ENCODE measurements around the gene MTHFD2. TPM values are rescaled to one million over a fixed set of nuclear protein-coding genes. Genes with fewer than 3 reads are reported as not detected.
A peak's percentile ranks its signal among the peaks of the same experiment; 100 is the strongest.

MTHFD2 gene
- total RNA-seq, 4 donors from 2014 or later, result 19.1 to 55.4 (median 39.0) TPM

DNA sequence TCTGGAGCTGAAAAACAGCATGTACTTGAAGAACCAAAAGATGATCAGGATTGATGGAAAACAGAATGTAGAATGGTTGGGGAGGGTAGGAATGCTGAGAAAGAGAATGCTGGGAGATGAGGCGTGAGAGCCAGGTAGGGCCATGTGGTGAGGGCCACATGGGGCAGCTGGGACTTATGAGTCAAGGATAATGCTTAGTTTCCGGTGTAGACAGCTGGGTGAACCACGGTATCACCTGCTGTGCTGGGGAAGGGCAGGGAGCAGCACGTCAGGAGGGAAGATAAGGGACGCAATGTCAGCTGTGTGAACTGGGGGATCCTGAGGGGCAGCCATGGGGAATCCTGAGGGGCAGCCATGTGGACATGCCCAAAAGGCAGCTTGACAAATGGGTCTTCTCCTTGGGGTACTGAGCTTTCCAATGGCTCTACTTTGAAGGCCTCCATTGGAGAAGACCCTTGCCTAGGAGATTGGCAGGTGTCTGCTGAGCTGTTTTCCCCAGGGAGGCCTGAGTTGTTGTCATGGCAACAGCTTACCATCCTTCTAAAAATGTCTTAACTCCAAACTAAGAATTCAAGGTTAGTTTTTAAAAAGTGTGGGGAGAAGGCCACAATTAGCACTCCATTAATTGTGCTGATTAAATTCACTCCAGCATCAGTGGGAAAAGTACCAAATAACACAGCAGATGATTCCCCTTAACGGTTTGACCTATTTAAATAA lies 51.1 kb downstream of the MTHFD2 start:
- TF ChIP-seq POLR2A (IDR thresholded peaks at IDR 0.05), result no peak
- TF ChIP-seq, protein P1, sequence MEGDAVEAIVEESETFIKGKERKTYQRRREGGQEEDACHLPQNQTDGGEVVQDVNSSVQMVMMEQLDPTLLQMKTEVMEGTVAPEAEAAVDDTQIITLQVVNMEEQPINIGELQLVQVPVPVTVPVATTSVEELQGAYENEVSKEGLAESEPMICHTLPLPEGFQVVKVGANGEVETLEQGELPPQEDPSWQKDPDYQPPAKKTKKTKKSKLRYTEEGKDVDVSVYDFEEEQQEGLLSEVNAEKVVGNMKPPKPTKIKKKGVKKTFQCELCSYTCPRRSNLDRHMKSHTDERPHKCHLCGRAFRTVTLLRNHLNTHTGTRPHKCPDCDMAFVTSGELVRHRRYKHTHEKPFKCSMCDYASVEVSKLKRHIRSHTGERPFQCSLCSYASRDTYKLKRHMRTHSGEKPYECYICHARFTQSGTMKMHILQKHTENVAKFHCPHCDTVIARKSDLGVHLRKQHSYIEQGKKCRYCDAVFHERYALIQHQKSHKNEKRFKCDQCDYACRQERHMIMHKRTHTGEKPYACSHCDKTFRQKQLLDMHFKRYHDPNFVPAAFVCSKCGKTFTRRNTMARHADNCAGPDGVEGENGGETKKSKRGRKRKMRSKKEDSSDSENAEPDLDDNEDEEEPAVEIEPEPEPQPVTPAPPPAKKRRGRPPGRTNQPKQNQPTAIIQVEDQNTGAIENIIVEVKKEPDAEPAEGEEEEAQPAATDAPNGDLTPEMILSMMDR (IDR thresholded peaks at IDR 0.05), result no peak
- Histone ChIP-seq H3K27ac (no peak overlapping the region), H3K4me1 (no peaks in the 10 kb centered on the region), H3K9me3 (no peaks in the 10 kb centered on the region), H3K4me3 (no peak overlapping the region), H3K36me3 (no peaks in the 10 kb centered on the region), H3K27me3 (no peaks in the 10 kb centered on the region)
- intact Hi-C loops (cut with DNase I), result no loop called here
- no peak for DNase-seq
- WGBS, 2 donors, result 65 to 73% methylated on average over 6 of the region's 6 CpGs

DNA sequence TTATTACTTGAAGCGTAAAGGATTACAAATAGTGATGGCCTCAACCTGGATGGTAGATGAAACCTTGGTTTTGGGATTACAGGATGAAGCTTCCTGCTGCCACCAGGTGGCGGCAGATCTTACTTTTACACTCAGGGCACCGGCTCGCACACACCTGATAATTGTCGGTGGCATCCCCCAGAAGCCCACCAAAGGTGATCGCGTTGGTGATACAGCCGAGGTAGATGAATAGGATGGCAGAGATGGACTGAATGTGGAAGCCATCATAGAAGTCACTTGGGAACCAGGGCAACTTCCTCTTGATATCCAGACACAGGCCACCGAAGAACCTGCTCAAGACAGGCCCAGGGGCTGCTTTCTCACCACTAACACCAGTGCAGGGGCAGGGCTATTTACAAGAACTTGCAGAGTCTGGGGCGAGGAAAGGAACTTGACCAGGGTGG lies 51.8 kb downstream of the MTHFD2 start:
- DNase-seq, result no peak
- 32 to 40% methylated on average over 8 of the region's 10 CpGs for WGBS, 2 donors

DNA sequence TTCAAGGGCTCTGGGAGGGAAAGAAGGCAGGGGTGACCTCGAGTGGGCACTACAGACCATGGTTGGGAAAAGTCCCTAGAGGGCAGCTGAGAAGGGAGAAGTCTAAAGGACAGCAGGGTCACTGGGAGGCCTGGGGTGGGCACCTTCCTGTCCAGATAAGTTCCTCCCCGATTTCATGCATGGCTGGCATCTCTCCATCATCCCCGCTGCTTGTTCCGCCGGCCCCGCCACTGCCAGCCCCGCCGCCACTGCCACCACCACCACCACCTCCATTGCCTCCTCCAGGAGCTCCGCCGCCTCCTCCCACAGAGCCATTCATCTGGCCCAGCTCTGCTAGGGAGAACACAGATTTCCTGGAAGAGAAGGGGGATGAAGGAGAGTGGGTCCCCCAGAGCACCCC lies 53.6 kb downstream of the MTHFD2 start:
- no peaks in the 10 kb centered on the region for H3K27me3 ChIP-seq
- intact Hi-C loops (cut with DNase I), result no loop called here
- TF ChIP-seq, protein P1 (IDR thresholded peaks at IDR 0.05), result no peak
- no peak for TF ChIP-seq POLR2A (IDR thresholded peaks at IDR 0.05)
- no peak for DNase-seq
- H3K36me3 ChIP-seq, result no peaks in the 10 kb centered on the region
- no peak overlapping the region for H3K27ac ChIP-seq
- H3K4me3 ChIP-seq, result no peak overlapping the region
- no peaks in the 10 kb centered on the region for H3K9me3 ChIP-seq
- 82 to 90% methylated on average over 8 to 9 of the region's 10 CpGs for WGBS, 2 donors
- no peaks in the 10 kb centered on the region for H3K4me1 ChIP-seq

More for the DNA sequence above, 51.8 kb downstream of the MTHFD2 start:
- intact Hi-C loops (cut with DNase I), result no loop called here
- Histone ChIP-seq H3K4me3 (no peak overlapping the region), H3K36me3 (no peaks in the 10 kb centered on the region), H3K4me1 (no peaks in the 10 kb centered on the region), H3K9me3 (no peaks in the 10 kb centered on the region), H3K27me3 (no peaks in the 10 kb centered on the region), H3K27ac (no peak overlapping the region)
- TF ChIP-seq POLR2A (IDR thresholded peaks at IDR 0.05), result no peak
- TF ChIP-seq, protein P1 (IDR thresholded peaks at IDR 0.05), result peak; percentile 67 to 79 (median 72)

DNA sequence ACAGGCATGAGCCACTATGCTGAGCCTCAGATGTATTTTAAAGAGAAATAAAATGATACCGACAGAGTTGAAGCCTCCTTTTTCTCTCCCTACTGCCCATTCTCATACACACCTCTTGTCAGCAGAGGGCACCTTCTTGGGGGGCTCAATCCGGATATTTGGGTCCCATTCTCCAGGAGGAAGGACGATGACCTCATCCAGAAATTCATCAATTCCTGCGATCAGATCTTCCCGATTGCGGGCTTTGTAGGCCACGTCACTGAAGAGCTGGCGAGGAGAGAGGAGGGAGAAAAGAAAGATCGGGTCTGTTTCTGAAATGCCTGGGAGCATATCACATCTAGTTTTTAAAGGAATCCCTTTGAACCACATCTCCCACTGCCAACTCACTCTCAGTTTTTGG lies 54.4 kb downstream of the MTHFD2 start:
- H3K36me3 ChIP-seq, result no peaks in the 10 kb centered on the region
- WGBS, 2 donors, result 79 to 83% methylated on average over 9 of the region's 9 CpGs
- no peak for DNase-seq
- no peaks in the 10 kb centered on the region for H3K27me3 ChIP-seq
- no peak overlapping the region for H3K4me3 ChIP-seq
- intact Hi-C loops (cut with DNase I), result no loop called here
- no peaks in the 10 kb centered on the region for H3K9me3 ChIP-seq
- TF ChIP-seq, protein P1 (IDR thresholded peaks at IDR 0.05), result no peak
- no peak for TF ChIP-seq POLR2A (IDR thresholded peaks at IDR 0.05)
- no peaks in the 10 kb centered on the region for H3K4me1 ChIP-seq
- H3K27ac ChIP-seq, result no peak overlapping the region

DNA sequence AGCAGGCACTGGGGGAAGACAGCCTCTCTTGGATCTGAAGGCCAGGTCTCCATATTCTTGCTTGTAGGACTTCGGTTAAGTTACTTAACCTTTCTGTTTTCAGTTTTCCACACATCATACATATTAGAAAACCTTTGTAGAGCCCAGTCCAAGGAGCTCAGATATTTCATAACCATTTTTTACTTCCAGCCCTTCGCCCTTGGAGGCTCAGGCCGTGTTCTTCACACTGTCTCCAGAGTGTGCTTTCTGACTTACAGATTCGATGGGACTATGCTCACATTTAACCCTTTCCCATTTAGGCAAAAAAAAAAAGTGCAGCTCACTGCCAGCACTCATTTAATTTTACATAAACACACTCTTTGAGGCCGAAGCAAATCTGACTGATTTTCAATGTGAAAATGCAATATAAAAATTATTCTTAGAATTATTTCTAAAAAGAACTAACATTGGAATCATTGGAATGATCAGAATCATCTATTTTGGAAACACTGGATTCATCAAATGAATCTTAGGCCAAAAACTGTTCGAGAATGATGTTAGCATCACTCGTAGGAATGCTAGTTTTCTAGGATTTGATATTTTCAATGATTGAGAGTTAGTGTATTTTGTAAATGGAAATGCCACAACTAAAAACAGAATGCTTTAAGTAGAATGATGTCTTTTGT lies 55.0 kb downstream of the MTHFD2 start:
- intact Hi-C loops (cut with DNase I), result no loop called here

More for the DNA sequence above, 55.0 kb downstream of the MTHFD2 start:
- Histone ChIP-seq H3K9me3 (no peaks in the 10 kb centered on the region), H3K4me1 (no peaks in the 10 kb centered on the region), H3K27ac (no peak overlapping the region), H3K4me3 (no peak overlapping the region), H3K36me3 (no peaks in the 10 kb centered on the region), H3K27me3 (no peaks in the 10 kb centered on the region)
- WGBS, 2 donors, result 60 to 70% methylated on average over 7 of the region's 7 CpGs
- no peak for DNase-seq
- no peak for TF ChIP-seq POLR2A (IDR thresholded peaks at IDR 0.05)
- TF ChIP-seq, protein P1 (IDR thresholded peaks at IDR 0.05), result no peak
